H9 (cell line): ENCODE data around the gene CREB3L4. TPM values are rescaled to one million over a fixed set of nuclear protein-coding genes. Genes with fewer than 3 reads are reported as not detected.

Experiments
- DNase-seq: peaks from one replicate; pipeline ENCODE4 v3.0.0-alpha.2; 2017
- H2AFZ ChIP-seq: one replicate; pipeline ENCODE4 v1.6.1; 2013; ENCODE audit warnings: mild to moderate bottlenecking, low read length, control low read depth, moderate library complexity
- H2AK5ac ChIP-seq: 2 replicates; pipeline ENCODE4 v1.6.1; 2013; ENCODE audit warnings: low read length, control low read depth, mixed read lengths; ENCODE audit not compliant: insufficient read length
- H2BK120ac ChIP-seq: one replicate; pipeline ENCODE4 v1.6.1; 2013; ENCODE audit warnings: low read depth, mild to moderate bottlenecking, low read length, control low read depth, inconsistent platforms; ENCODE audit not compliant: poor library complexity, severe bottlenecking
- H2BK12ac ChIP-seq: 2 replicates; pipeline ENCODE4 v1.6.1; 2013; ENCODE audit warnings: low read length, control low read depth, mixed read lengths, low read depth; ENCODE audit not compliant: insufficient read length
- H2BK15ac ChIP-seq: 2 replicates; pipeline ENCODE4 v1.6.1; 2013; ENCODE audit warnings: low read depth, low read length, control low read depth
- H2BK20ac ChIP-seq: one replicate; pipeline ENCODE4 v1.6.1; 2013; ENCODE audit warnings: low read depth, mild to moderate bottlenecking, low read length, control low read depth, inconsistent platforms; ENCODE audit not compliant: poor library complexity, severe bottlenecking
- H2BK5ac ChIP-seq: 2 replicates; pipeline ENCODE4 v1.6.1; 2013; ENCODE audit warnings: low read length, control low read depth, mixed read lengths; ENCODE audit not compliant: insufficient read length
- H3K14ac ChIP-seq: 2 replicates; pipeline ENCODE4 v1.6.1; 2013; ENCODE audit warnings: low read length, control low read depth; ENCODE audit not compliant: insufficient read depth
- H3K18ac ChIP-seq: 2 replicates; pipeline ENCODE4 v1.6.1; 2013; ENCODE audit warnings: low read depth, mild to moderate bottlenecking, mixed read lengths, low read length, control low read depth; ENCODE audit not compliant: insufficient read length
- H3K23ac ChIP-seq: 2 replicates; pipeline ENCODE4 v1.6.1; 2013; ENCODE audit warnings: low read length, control low read depth, mixed read lengths, low read depth; ENCODE audit not compliant: insufficient read length
- H3K23me2 ChIP-seq: 2 replicates; pipeline ENCODE4 v1.6.1; 2013; ENCODE audit warnings: low read depth, mild to moderate bottlenecking, mixed read lengths, low read length, control low read depth; ENCODE audit not compliant: insufficient read length, poor library complexity, severe bottlenecking
- H3K27ac ChIP-seq: 2 replicates; pipeline ENCODE4 v1.5.1; 2013; ENCODE audit warnings: low read length, control low read depth, mixed read lengths, low read depth; ENCODE audit not compliant: insufficient read length
- H3K27me3 ChIP-seq: 2 replicates; pipeline ENCODE4 v1.6.1; 2013; ENCODE audit warnings: low read length, control low read depth, inconsistent platforms; ENCODE audit not compliant: insufficient read depth
- H3K4ac ChIP-seq: 2 replicates; pipeline ENCODE4 v1.6.1; 2013; ENCODE audit warnings: low read depth, mild to moderate bottlenecking, control low read depth, inconsistent platforms, low read length, moderate library complexity
- H3K4me1 ChIP-seq: 2 replicates; pipeline ENCODE4 v1.6.1; 2013; ENCODE audit warnings: low read length, control low read depth, inconsistent platforms; ENCODE audit not compliant: insufficient read depth
- H3K4me2 ChIP-seq: 2 replicates; pipeline ENCODE4 v1.6.1; 2013; ENCODE audit warnings: low read length, control low read depth, mixed read lengths; ENCODE audit not compliant: insufficient read length, insufficient read depth
- H3K56ac ChIP-seq: 2 replicates; pipeline ENCODE4 v1.6.1; 2013; ENCODE audit warnings: low read depth, mild to moderate bottlenecking, mixed read lengths, low read length, control low read depth; ENCODE audit not compliant: insufficient read length
- H3K79me1 ChIP-seq: 2 replicates; pipeline ENCODE4 v1.6.1; 2013; ENCODE audit warnings: low read depth, mild to moderate bottlenecking, moderate library complexity, low read length, control low read depth, inconsistent platforms; ENCODE audit not compliant: insufficient read depth, poor library complexity, severe bottlenecking
- H3K79me2 ChIP-seq: 2 replicates; pipeline ENCODE4 v1.6.1; 2013; ENCODE audit warnings: low read length, control low read depth, inconsistent platforms; ENCODE audit not compliant: insufficient read depth
- H3K9ac ChIP-seq: 2 replicates; pipeline ENCODE4 v1.6.1; 2013; ENCODE audit warnings: low read length, control low read depth, mixed read lengths; ENCODE audit not compliant: insufficient read length; ENCODE audit errors: extremely low read depth
- H3K9me3 ChIP-seq: one replicate; pipeline ENCODE4 v1.6.1; 2013; ENCODE audit warnings: low read depth, low read length, inconsistent platforms; ENCODE audit not compliant: control insufficient read depth
- H3T11ph ChIP-seq: one replicate; pipeline ENCODE4 v1.6.1; 2013; ENCODE audit warnings: mild to moderate bottlenecking, low read length, control low read depth, inconsistent platforms
- H4K20me1 ChIP-seq: one replicate; pipeline ENCODE4 v1.6.1; 2013; ENCODE audit not compliant: control insufficient read depth, insufficient read length, insufficient read depth
- H4K5ac ChIP-seq: 2 replicates; pipeline ENCODE4 v1.6.1; 2013; ENCODE audit warnings: low read depth, mild to moderate bottlenecking, mixed read lengths, low read length, control low read depth; ENCODE audit not compliant: insufficient read length
- H4K8ac ChIP-seq: replicated peaks from 2 replicates; pipeline ENCODE4 v1.6.1; 2013; ENCODE audit warnings: low read length, control low read depth, mixed read lengths, low read depth; ENCODE audit not compliant: insufficient read length
- H4K91ac ChIP-seq: 2 replicates; pipeline ENCODE4 v1.6.1; 2013; ENCODE audit warnings: low read depth, mild to moderate bottlenecking, moderate library complexity, mixed read lengths, low read length, control low read depth; ENCODE audit not compliant: insufficient read length
- H3K27ac Mint-ChIP-seq, 3 experiments: 2 replicates in 2 of 3; 3 replicates in 1 of 3; pipeline ENCODE4 v1.8.0; 2020 to 2021; ENCODE audit warnings: mixed read lengths in 3 of 3, mild to moderate bottlenecking in 1 of 3, moderate library complexity in 1 of 3
- H3K27me3 Mint-ChIP-seq: 2 replicates; pipeline ENCODE4 v1.8.0; 2021; ENCODE audit warnings: low read depth, mild to moderate bottlenecking, moderate library complexity, mixed read lengths
- H3K36me3 Mint-ChIP-seq, 3 experiments: 2 replicates in 2 of 3; 3 replicates in 1 of 3; pipeline ENCODE4 v1.8.0; 2020 to 2021; ENCODE audit warnings: low read depth in 3 of 3, mixed read lengths in 3 of 3; ENCODE audit not compliant: insufficient read depth in 1 of 3
- H3K4me1 Mint-ChIP-seq, 2 experiments: 2 replicates each; pipeline ENCODE4 v1.8.0; 2020; ENCODE audit warnings: mixed read lengths in 2 of 2
- H3K4me3 Mint-ChIP-seq, 2 experiments: 2 replicates in 1 of 2; 3 replicates in 1 of 2; pipeline ENCODE4 v1.8.0; 2020 to 2021; ENCODE audit warnings: mild to moderate bottlenecking in 2 of 2, mixed read lengths in 2 of 2, moderate library complexity in 1 of 2
- H3K9me3 Mint-ChIP-seq, 2 experiments: 2 replicates in 1 of 2; 3 replicates in 1 of 2; pipeline ENCODE4 v1.8.0; 2020; ENCODE audit warnings: mild to moderate bottlenecking in 2 of 2, mixed read lengths in 2 of 2, moderate library complexity in 1 of 2
- CTCF ChIP-seq: fragments of 200-600 bp; sonication (generic); conservative IDR thresholded peaks from 3 replicates; pipeline ENCODE4 v1.8.0; 2021; ENCODE audit warnings: antibody characterized with exemption, mild to moderate bottlenecking
- WGBS: extraction: QIAGEN DNeasy Blood & Tissue Kit; methylation state at CpG from one replicate; pipeline ENCODE4 v1.1.7; 2013; ENCODE audit warnings: missing lambda C conversion rate, low lambda C conversion rate, mixed read lengths; ENCODE audit not compliant: insufficient read length; ENCODE audit errors: extremely low coverage; 5-methylcytosine and 5-hydroxymethylcytosine counted together
- total RNA-seq: library from RNA; stranded (reverse); gene quantifications from 2 replicates; pipeline ENCODE4 v1.2.1, GENCODE V29; 2021

CREB3L4 gene
- total RNA-seq, 1 experiment from 2014 or later, result 27.6 TPM

DNA sequence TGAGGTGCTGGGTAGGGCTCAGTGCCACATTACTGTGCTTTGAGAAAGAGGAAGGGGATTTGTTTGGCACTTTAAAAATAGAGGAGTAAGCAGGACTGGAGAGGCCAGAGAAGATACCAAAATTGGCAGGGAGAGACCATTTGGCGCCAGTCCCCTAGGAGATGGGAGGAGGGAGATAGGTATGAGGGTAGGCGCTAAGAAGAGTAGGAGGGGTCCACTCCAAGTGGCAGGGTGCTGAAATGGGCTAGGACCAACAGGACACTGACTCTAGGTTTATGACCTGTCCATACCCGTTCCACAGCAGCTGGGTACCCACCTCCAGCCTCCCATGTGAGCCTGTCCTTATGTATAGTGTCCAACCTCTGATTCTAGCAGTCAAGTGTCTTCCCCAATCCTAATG is 8.2 kb upstream of the CREB3L4 start:
- Histone ChIP-seq H3K14ac (no peak overlapping the region), H3K9me3 (no peaks in the 10 kb centered on the region), H2BK20ac (no peak overlapping the region), H3T11ph (no peak overlapping the region), H4K20me1 (no peaks in the 10 kb centered on the region), H2AK5ac (no peak overlapping the region), H3K79me1 (peaks cover 21% of the 10 kb centered on the region), H3K56ac (no peak overlapping the region), H3K27me3 (no peaks in the 10 kb centered on the region), H3K79me2 (peaks cover 42% of the 10 kb centered on the region), H4K5ac (no peak overlapping the region), H2AFZ (no peak overlapping the region), H2BK5ac (no peak overlapping the region), H3K9ac (no peak overlapping the region), H4K91ac (no peak overlapping the region), H3K4me2 (peak overlapping the region; percentile 6), H2BK15ac (no peak overlapping the region), H4K8ac (no peak overlapping the region), H3K23ac (no peak overlapping the region), H3K27ac (no peak overlapping the region), H2BK120ac (no peak overlapping the region), H3K4me1 (no peaks in the 10 kb centered on the region), H3K4ac (no peak overlapping the region), H2BK12ac (no peak overlapping the region), H3K18ac (no peak overlapping the region), H3K23me2 (peaks cover 29% of the 10 kb centered on the region)
- Mint-ChIP-seq H3K27me3 (no peaks in the 10 kb centered on the region), H3K9me3 (no peaks in the 10 kb centered on the region; a peak in 1 of 5 replicates), H3K4me3 (peak overlapping the region; percentile 21 to 100; a peak in 4 of 5 replicates), H3K4me1 (peaks cover 42 to 50% of the 10 kb centered on the region in 2 experiments), H3K27ac (peak overlapping the region; percentile 7 to 90 (median 87); a peak in 5 of 7 replicates), H3K36me3 (peaks cover 25 to 37% (median 27%) of the 10 kb centered on the region in 3 experiments)
- no CpG with 5 or more reads among the region's 3 CpGs for WGBS
- TF ChIP-seq CTCF, result no peak
- no peak for DNase-seq
